SHP77 treated with DMSO at 0.1 percent for 48 hours (cell line): ENCODE measurements around the gene LIN54.
"Not testable (repeated sequence)": the region's sequence is repeated elsewhere in the genome, so short reads cannot be mapped to it uniquely, and the experiment has no call there.

Experiments used
- DNase-seq: peaks from one replicate; lab custom pipeline; 2025; lab: John Stamatoyannopoulos, UW

Gene LIN54

DNA sequence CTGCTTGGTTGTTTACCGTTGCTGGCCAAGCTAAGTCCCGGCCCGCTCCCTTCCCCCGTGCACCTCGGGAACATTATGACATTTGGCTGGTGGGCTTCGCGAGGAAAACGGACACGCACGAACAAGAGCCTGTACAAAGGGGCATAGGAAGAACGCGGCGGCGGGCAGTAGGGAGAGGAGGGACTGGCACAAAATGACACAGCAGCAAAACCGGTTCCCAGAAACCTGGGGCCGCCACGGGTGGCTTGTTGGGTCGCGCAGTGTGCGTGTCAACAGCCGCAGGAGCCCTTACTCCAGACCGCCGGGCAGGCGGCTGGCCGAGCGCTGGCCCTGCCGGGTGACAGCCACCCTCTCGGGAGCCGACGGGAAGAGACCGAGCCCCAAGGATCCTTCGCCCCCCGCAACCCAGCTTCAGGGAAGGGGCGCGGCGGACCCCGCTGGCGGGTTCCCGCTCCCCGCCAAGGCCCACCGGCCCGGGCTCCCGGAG is 1.6 kb upstream of the LIN54 start:
- DNase-seq: no peak

GRCh38 chr4:83011689-83012199 is 1.1 kb upstream of the LIN54 start:
- DNase-seq: no peak

GRCh38 chr4:83010111-83010521 is 507 bp downstream of the LIN54 start:
- DNase-seq: no peak

GRCh38 chr4:83009529-83009928 is 1.1 kb downstream of the LIN54 start:
- DNase-seq: no peak

DNA sequence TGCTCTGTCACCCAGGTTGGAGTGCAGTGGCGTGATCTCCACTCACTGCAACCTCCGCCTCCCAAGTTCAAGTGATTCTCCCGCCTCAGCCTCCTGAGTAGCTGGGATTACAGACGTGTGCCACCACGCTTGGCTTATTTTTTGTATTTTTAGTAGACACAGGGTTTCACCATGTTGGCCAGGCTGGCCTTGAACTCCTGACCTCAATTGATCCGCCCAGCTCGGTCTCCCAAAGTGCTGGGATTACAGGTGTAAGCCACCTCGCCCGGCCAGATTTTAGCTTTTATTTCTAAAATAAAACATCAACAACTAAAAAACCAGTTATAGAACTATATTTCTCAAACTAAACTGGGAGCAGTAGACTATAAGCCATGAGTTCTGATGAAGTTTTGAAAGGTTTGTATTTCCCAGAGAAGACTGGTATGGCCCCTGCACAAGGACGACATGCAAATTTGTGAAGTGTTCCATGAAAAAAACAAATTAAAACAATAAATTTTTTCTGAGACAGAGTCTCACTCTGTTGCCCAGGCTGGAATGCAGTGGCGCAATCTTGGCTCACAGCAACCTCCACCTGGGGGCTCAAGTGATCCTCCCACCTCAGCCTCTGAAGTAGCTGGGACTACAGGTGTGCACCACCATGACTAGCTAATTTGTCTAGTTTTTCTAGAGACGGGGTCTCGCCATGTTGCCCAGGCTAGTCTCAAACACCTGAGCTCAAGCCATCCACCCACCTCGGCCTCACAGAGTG is 7.4 kb downstream of the LIN54 start:
- not testable (repeated sequence) for DNase-seq

DNA sequence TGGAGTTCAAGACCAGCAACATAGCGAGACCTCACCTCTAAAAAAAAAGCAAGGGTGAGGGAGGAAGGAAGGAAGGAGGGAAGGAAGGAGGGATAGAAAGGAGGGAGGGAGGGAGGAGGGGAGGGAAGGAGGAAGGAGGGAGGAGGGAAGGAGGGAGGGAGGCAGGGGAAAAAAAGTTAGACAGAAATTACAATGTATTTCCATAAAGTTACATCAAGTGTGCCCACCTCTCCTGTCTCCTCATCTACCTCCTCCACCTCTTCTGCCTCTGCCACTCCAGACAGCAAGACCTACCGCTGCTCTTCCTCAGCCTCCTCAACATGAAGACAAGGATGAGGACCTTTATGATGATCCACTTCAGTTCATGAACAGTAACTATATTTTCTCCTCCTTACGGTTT is 8.3 kb downstream of the LIN54 start:
- DNase-seq: no peak

GRCh38 chr4:82998898-82999297 is 11.7 kb downstream of the LIN54 start:
- no peak for DNase-seq

DNA sequence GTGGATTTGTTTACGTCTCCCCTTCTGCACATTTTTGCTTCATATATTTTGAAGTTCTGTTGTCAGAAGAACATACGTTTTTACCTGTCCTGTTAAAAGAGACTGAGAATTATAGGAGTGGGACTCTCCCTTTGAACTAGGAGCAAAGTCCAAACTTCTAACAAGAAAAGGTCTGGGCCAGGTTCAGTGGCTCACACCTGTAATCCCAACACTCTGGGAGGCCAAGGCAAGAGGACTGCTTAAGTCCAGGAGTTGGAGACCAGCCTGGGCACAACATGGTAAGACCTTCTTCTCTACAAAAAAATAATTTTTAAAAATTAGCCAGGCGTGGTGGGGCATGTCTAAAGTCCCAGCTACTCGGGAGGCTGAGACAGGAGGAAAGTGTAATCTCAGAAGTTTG is 15.8 kb downstream of the LIN54 start:
- no peak for DNase-seq

GRCh38 chr4:82989575-82990429 is 20.8 kb downstream of the LIN54 start:
- no peak for DNase-seq

DNA sequence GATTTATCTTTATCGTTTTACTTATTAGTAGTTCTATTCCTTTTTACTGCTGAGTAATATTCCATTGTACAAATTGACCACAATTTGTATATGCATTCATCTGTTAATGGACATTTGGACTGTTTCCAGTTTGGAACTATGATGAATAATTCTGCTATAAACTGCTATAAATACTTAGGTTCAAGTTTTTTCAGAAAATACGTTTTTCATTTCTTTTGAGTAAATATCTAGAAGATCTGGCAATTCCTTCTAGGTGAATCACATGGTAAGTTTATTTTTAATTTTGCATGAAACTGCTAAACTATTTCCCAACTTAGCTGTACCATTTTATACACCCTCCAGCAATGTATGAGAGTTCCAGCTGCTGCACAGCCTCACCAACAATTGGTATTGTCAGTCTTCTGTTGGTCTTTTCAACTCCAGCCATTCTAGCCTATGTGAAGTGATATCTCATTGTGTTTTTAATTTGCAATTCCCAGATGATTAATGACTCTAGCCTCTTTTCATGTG is 22.2 kb downstream of the LIN54 start:
- no peak for DNase-seq

GRCh38 chr4:82987519-82987918 is 23.1 kb downstream of the LIN54 start:
- not testable (repeated sequence) for DNase-seq

- no peak for DNase-seq
These were observed 26.2 kb downstream of the LIN54 start for GRCh38 chr4:82984459-82984858.

GRCh38 chr4:82983444-82983843 is 27.2 kb downstream of the LIN54 start:
- no peak for DNase-seq

- no peak for DNase-seq
These were observed 29.5 kb downstream of the LIN54 start for GRCh38 chr4:82981138-82981537.

GRCh38 chr4:82975792-82976191 is 34.8 kb downstream of the LIN54 start:
- no peak for DNase-seq

GRCh38 chr4:82969414-82969813 is 41.2 kb downstream of the LIN54 start:
- DNase-seq: no peak

GRCh38 chr4:82968972-82969371 is 41.7 kb downstream of the LIN54 start:
- DNase-seq: no peak

DNA sequence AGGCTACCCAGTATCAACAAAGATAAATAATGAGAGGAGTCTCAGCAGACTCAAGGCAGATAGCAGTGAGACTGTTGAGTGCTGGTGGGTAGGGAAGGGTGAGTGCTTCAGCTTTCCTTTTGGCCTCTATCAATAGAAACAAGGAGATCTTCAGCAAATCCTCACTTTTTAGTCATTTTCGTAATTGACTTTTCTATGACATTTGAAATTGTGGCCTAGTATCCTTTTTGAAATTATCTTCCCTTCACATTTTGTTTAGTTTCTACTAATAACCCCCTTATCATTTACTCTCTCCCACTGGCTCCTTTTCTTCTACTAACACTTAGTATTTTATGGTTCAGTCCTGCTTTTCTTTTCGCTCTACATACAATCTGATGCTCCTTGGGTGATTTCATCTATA is 44.9 kb downstream of the LIN54 start:
- DNase-seq: no peak

- no peak for DNase-seq
These were observed 53.6 kb downstream of the LIN54 start for GRCh38 chr4:82957045-82957444.

- no peak for DNase-seq
These were observed 56.4 kb downstream of the LIN54 start for GRCh38 chr4:82954212-82954611.

DNA sequence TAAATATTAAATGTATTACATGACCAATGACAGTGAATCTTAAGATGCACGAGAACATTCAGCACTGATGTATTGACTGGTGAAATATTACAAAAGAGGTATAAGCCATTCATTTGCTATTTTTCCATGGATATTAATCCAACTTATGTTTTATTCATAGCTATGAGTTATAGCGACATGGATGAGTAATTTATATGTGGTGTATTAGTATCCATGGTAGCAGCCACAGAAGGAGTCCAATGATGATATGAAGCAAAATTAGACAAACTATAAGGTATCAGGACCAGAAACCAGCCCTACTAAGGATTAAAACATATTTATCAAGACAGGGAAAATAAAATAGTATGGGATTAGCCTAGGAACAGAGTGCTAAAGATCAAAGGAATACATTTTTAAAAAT is 59.4 kb downstream of the LIN54 start:
- DNase-seq: no peak

DNA sequence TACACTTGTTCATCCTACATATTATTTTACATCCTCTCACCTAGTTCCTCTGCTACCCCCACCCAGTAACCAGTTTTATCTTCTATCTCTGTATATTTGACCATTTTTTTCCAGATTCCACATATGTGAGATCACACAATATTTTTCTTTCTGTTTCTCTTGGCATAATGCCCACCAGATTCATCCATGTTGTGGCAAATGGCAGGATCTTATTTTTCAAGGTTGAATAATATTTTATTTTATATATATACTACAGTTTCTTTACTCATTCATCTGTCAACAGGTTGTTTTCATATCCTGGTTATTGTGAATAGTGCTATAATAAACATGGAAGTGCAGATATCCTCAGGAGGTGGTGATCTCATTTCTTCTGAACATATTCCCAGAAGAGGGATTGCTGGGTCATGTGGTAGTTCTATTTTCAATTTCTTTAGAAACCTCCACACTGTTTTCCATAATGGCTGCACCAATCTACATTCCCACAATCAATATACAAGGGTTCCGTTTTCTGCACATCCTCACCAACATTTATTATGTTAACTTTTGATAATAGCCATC is 61.9 kb downstream of the LIN54 start:
- DNase-seq: no peak
